Caco-2 (cell line): Measurements from ENCODE around the gene FADS6. TPM values are rescaled to one million over a fixed set of nuclear protein-coding genes. Genes with fewer than 3 reads are reported as not detected.

Source experiments
- BruUV-seq: library from RNA; stranded (reverse); fragments of 400-500 nt; replicated peaks from 2 replicates; lab custom pipeline; 2021; lab: Mats Ljungman, UMichigan
- CTCF ChIA-PET: fragments of 300-600 bp; sonication (Branson Sonifier 250); formaldehyde crosslinking; loops from one replicate; lab custom pipeline; 2022; ENCODE audit warnings: antibody characterized with exemption; lab: Charles Lee
- POLR2A ChIA-PET: fragments of 300-600 bp; sonication (Branson Sonifier 250); formaldehyde crosslinking; loops from one replicate; lab custom pipeline; 2022; ENCODE audit warnings: antibody characterized with exemption; lab: Charles Lee
- DNase-seq, 2 experiments: peaks; one replicate each; pipeline versions ENCODE4 v3.0.0 to v3.0.0-alpha.2; 2020 to 2022
- H3K27me3 ChIP-seq: replicated peaks from 2 replicates; pipeline ENCODE4 v1.6.0; 2011; ENCODE audit warnings: low read length; ENCODE audit not compliant: control insufficient read depth, insufficient read depth
- H3K36me3 ChIP-seq: 2 replicates; pipeline ENCODE4 v1.5.1; 2011; ENCODE audit warnings: low read length; ENCODE audit not compliant: control insufficient read depth, insufficient read depth
- H3K4me1 ChIP-seq: fragments of 250-450 bp; sonication (Bioruptor Pico); 2 replicates; pipeline ENCODE4 v1.5.1; 2020; ENCODE audit warnings: mild to moderate bottlenecking
- H3K4me3 ChIP-seq: 2 replicates; pipeline ENCODE4 v1.5.1; 2011; ENCODE audit warnings: low read depth, mild to moderate bottlenecking, control low read depth, low read length
- H3K9me3 ChIP-seq: fragments of 250-450 bp; sonication (Bioruptor Pico); 2 replicates; pipeline ENCODE4 v1.5.1; 2020; ENCODE audit warnings: mild to moderate bottlenecking, moderate library complexity
- H3K27ac Mint-ChIP-seq: one replicate; pipeline ENCODE4 v1.8.0; 2022; ENCODE audit warnings: mixed read lengths; ENCODE audit not compliant: unreplicated experiment
- H3K27me3 Mint-ChIP-seq: one replicate; pipeline ENCODE4 v1.8.0; 2022; ENCODE audit warnings: mixed read lengths; ENCODE audit not compliant: insufficient read depth, unreplicated experiment
- H3K36me3 Mint-ChIP-seq: one replicate; pipeline ENCODE4 v1.8.0; 2022; ENCODE audit warnings: mild to moderate bottlenecking, mixed read lengths; ENCODE audit not compliant: insufficient read depth, unreplicated experiment
- H3K4me1 Mint-ChIP-seq: one replicate; pipeline ENCODE4 v1.8.0; 2022; ENCODE audit warnings: low read depth, mixed read lengths; ENCODE audit not compliant: unreplicated experiment
- H3K4me3 Mint-ChIP-seq: one replicate; pipeline ENCODE4 v1.8.0; 2022; ENCODE audit warnings: mild to moderate bottlenecking, moderate library complexity, mixed read lengths; ENCODE audit not compliant: unreplicated experiment
- H3K9me3 Mint-ChIP-seq: one replicate; pipeline ENCODE4 v1.8.0; 2022; ENCODE audit warnings: mixed read lengths; ENCODE audit not compliant: unreplicated experiment
- intact Hi-C: fragments of 100-400 bp; cut with micrococcal nuclease; formaldehyde crosslinking; loops from one replicate; pipeline ENCODE4 v1.10.0; 2022; ENCODE audit not compliant: unreplicated experiment
- total RNA-seq: library from RNA; stranded (reverse); gene quantifications from 2 replicates; pipeline ENCODE4 v1.2.3, GENCODE V29; 2022
- TF ChIP-seq, protein P1 (sequence below), 2 experiments: fragments of 200-600 bp in 1 of 2; IDR thresholded peaks; 1 replicate in 1 of 2; 2 replicates in 1 of 2; pipeline versions ENCODE4 v1.5.1 to v1.8.0; 2011 to 2022; ENCODE audit warnings: antibody characterized with exemption in 1 of 2, control low read depth in 1 of 2, inconsistent platforms in 1 of 2, low read depth in 1 of 2, low read length in 1 of 2, mild to moderate bottlenecking in 1 of 2, moderate library complexity in 1 of 2; ENCODE audit not compliant: insufficient read depth in 1 of 2, severe bottlenecking in 1 of 2, unreplicated experiment in 1 of 2

Gene FADS6
- total RNA-seq, 1 experiment from 2014 or later: 2.6 TPM

DNA sequence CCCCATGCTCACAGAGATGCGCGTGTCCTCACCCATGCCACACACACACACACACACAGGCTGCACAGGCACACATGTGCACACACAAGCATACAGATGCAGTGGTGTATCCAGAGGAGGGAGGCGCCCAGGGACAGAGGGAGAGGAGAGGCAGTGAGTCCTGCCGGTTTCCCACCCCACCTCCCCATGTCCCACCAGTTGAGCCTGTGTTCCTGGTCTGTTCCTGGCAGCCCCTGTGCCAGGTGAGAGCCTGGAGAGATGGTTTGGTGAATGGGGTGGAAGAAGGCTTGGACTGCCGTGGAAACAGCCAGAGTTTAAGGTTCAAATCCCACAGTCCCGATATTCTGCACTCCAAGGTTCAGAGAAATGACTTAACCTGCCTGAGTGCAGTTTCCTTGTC lies 10.2 kb upstream of the FADS6 start:
- H3K36me3 Mint-ChIP-seq: peaks cover 10% of the 10 kb centered on the region
- peaks cover 14% of the 10 kb centered on the region for H3K4me1 ChIP-seq
- H3K4me3 ChIP-seq: no peak overlapping the region
- POLR2A ChIA-PET: no interaction called here
- H3K27me3 ChIP-seq: no peaks in the 10 kb centered on the region
- CTCF ChIA-PET: no interaction called here
- H3K36me3 ChIP-seq: no peaks in the 10 kb centered on the region
- H3K9me3 ChIP-seq: peaks cover 4% of the 10 kb centered on the region; the same call in 1 of the 2 replicates
- H3K4me1 Mint-ChIP-seq: peaks cover 10% of the 10 kb centered on the region
- H3K4me3 Mint-ChIP-seq: no peak overlapping the region
- H3K27me3 Mint-ChIP-seq: peaks cover 4% of the 10 kb centered on the region
- DNase-seq: no peak
- intact Hi-C loops: no loop called here
- H3K27ac Mint-ChIP-seq: no peak overlapping the region
- no TSS peak for BruUV-seq
- no peaks in the 10 kb centered on the region for H3K9me3 Mint-ChIP-seq
- TF ChIP-seq, protein P1, sequence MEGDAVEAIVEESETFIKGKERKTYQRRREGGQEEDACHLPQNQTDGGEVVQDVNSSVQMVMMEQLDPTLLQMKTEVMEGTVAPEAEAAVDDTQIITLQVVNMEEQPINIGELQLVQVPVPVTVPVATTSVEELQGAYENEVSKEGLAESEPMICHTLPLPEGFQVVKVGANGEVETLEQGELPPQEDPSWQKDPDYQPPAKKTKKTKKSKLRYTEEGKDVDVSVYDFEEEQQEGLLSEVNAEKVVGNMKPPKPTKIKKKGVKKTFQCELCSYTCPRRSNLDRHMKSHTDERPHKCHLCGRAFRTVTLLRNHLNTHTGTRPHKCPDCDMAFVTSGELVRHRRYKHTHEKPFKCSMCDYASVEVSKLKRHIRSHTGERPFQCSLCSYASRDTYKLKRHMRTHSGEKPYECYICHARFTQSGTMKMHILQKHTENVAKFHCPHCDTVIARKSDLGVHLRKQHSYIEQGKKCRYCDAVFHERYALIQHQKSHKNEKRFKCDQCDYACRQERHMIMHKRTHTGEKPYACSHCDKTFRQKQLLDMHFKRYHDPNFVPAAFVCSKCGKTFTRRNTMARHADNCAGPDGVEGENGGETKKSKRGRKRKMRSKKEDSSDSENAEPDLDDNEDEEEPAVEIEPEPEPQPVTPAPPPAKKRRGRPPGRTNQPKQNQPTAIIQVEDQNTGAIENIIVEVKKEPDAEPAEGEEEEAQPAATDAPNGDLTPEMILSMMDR (IDR thresholded peaks at IDR 0.05; ENCODE audit: insufficient read depth in 1 of 2, low read depth in 1 of 2, low read length in 1 of 2, severe bottlenecking in 1 of 2, unreplicated experiment in 1 of 2): no peak

GRCh38 chr17:74903034-74903433 lies 9.6 kb upstream of the FADS6 start:
- Histone ChIP-seq H3K36me3 (no peaks in the 10 kb centered on the region), H3K4me3 (no peak overlapping the region), H3K27me3 (no peaks in the 10 kb centered on the region), H3K4me1 (peaks cover 8% of the 10 kb centered on the region), H3K9me3 (peaks cover 4% of the 10 kb centered on the region; the same call in 1 of the 2 replicates)
- CTCF ChIA-PET: no interaction called here
- H3K27ac Mint-ChIP-seq: no peak overlapping the region
- H3K27me3 Mint-ChIP-seq: peaks cover 4% of the 10 kb centered on the region
- no peak overlapping the region for H3K4me3 Mint-ChIP-seq
- no peaks in the 10 kb centered on the region for H3K9me3 Mint-ChIP-seq
- no peak for DNase-seq
- no TSS peak for BruUV-seq
- H3K4me1 Mint-ChIP-seq: peaks cover 4% of the 10 kb centered on the region
- peaks cover 5% of the 10 kb centered on the region for H3K36me3 Mint-ChIP-seq
- intact Hi-C loops: no loop called here
- POLR2A ChIA-PET: no interaction called here
- TF ChIP-seq, protein P1 (IDR thresholded peaks at IDR 0.05; ENCODE audit: insufficient read depth in 1 of 2, low read depth in 1 of 2, low read length in 1 of 2, severe bottlenecking in 1 of 2, unreplicated experiment in 1 of 2): no peak

DNA sequence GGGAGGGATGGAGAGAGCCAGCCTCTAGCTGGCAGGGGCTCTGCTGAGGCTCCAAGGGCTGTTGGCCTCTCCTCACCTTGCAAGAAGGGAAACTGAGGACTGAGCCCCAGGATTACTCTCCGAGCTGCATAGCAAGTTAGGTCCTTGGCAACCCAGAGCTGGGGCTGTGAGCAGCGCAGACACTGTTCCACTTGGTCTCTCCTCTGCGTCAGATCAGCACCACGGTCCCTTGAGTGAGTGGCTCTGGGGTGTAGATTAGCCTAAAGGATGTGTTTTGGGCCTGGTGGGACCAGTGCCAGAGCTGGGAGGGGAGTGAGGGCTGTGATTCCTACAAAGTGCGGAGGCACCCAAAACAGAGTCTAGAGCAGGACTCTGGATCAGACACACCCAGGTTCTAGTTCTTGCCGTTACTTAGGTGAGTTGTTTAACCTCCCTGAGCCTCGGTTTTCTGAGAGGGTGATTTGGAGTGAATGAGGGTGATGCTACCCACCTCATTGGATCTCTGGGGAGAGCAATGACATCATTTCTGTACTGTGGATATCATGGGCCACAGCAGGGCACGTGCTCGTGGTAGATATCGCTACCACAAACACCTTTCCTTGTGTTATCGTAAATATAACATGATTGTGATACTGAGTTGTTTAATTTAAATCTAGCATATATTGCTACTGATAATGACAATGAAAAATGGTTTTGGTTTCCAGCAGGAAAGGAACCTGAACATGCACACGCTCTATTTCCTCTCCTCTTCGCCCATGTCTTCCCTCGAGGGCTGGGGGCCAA lies 8.1 kb upstream of the FADS6 start:
- no peaks in the 10 kb centered on the region for H3K9me3 ChIP-seq
- CTCF ChIA-PET: no interaction called here
- H3K4me3 ChIP-seq: no peak overlapping the region
- Mint-ChIP-seq H3K36me3 (peaks cover 5% of the 10 kb centered on the region), H3K27ac (no peak overlapping the region), H3K27me3 (peaks cover 5% of the 10 kb centered on the region), H3K4me1 (no peaks in the 10 kb centered on the region), H3K9me3 (no peaks in the 10 kb centered on the region), H3K4me3 (no peak overlapping the region)
- POLR2A ChIA-PET: interaction anchor here (0.6 kb wide), 1 partner anchor 126 kb away, joined by 7 read pairs; no protein-coding TSS in a partner anchor
- no TSS peak for BruUV-seq
- no peak for DNase-seq
- TF ChIP-seq, protein P1 (IDR thresholded peaks at IDR 0.05; ENCODE audit: insufficient read depth in 1 of 2, low read depth in 1 of 2, low read length in 1 of 2, severe bottlenecking in 1 of 2, unreplicated experiment in 1 of 2): no peak
- no peaks in the 10 kb centered on the region for H3K27me3 ChIP-seq
- no peaks in the 10 kb centered on the region; the same call in 1 of the 2 replicates for H3K4me1 ChIP-seq
- H3K36me3 ChIP-seq: no peaks in the 10 kb centered on the region
- intact Hi-C loops: no loop called here
